Measurements from ENCODE around the gene ZNF839. TPM values are rescaled to one million over a fixed set of nuclear protein-coding genes. Genes with fewer than 3 reads are reported as not detected.
A peak's percentile ranks its signal among the peaks of the same experiment; 100 is the strongest.

ZNF839 gene
- total RNA-seq, 1 experiment from 2014 or later = 15.1 TPM

GRCh38 chr14:102387086-102387485 is 67.5 kb downstream of the ZNF839 start:
- Mint-ChIP-seq H3K4me3 (no peak overlapping the region), H3K27ac (peak overlapping the region; percentile 59; the same call in 1 of the 2 replicates), H3K4me1 (peaks cover 9% of the 10 kb centered on the region), H3K27me3 (ENCODE audit: low read depth) (no peaks in the 10 kb centered on the region), H3K9me3 (no peaks in the 10 kb centered on the region), H3K36me3 (peaks cover 2% of the 10 kb centered on the region; the same call in 1 of the 2 replicates)
- TF ChIP-seq HMGA2 (CRISPR knock-in tag; IDR thresholded peaks at IDR 0.05) (no peak), GTF2I (CRISPR knock-in tag; conservative IDR thresholded peaks at IDR 0.05) (no peak), ZNF396 (CRISPR knock-in tag; IDR thresholded peaks at IDR 0.05; ENCODE audit: borderline replicate concordance) (no peak), PREB (CRISPR knock-in tag; IDR thresholded peaks at IDR 0.05; ENCODE audit: borderline replicate concordance) (no peak), ARID4B (CRISPR knock-in tag; IDR thresholded peaks at IDR 0.05; ENCODE audit: borderline replicate concordance) (no peak), ERG (CRISPR knock-in tag; IDR thresholded peaks at IDR 0.05) (no peak), GABPB1 (CRISPR knock-in tag; IDR thresholded peaks at IDR 0.05) (no peak), ZNF232 (CRISPR knock-in tag; IDR thresholded peaks at IDR 0.05) (no peak)
- DNase-seq (ENCODE audit: low spot score) (no peak), ATAC-seq (no peak)
- ChIA-PET CTCF (interaction anchor here (0.7 kb wide), 1 partner anchor 123 kb away, joined by 4 read pairs; no protein-coding TSS in a partner anchor), POLR2A (no interaction called here)

- CTCF ChIA-PET = no interaction called here
- H3K27me3 Mint-ChIP-seq (ENCODE audit: low read depth) = no peaks in the 10 kb centered on the region
- peaks cover 13% of the 10 kb centered on the region for H3K4me1 Mint-ChIP-seq
- DNase-seq (ENCODE audit: low spot score) = no peak
- H3K36me3 Mint-ChIP-seq = peaks cover 2% of the 10 kb centered on the region; the same call in 1 of the 2 replicates
- no peak for TF ChIP-seq E2F5 (CRISPR knock-in tag; IDR thresholded peaks at IDR 0.05)
- no peak for TF ChIP-seq E2F4 (CRISPR knock-in tag; IDR thresholded peaks at IDR 0.05; ENCODE audit: borderline replicate concordance, low read depth)
- TF ChIP-seq ESRRA (CRISPR knock-in tag; IDR thresholded peaks at IDR 0.05; ENCODE audit: borderline replicate concordance) = no peak
- no peak for TF ChIP-seq MAX (CRISPR knock-in tag; IDR thresholded peaks at IDR 0.05)
- H3K9me3 Mint-ChIP-seq = no peaks in the 10 kb centered on the region
- no peak for ATAC-seq
- H3K27ac Mint-ChIP-seq = no peak overlapping the region
- H3K4me3 Mint-ChIP-seq = no peak overlapping the region
- POLR2A ChIA-PET = no interaction called here
Measured at GRCh38 chr14:102389246-102389645, 69.7 kb downstream of the ZNF839 start.

Data from WTC11 (cell line).